ENCODE data around the gene CACNG4. TPM values are rescaled to one million over a fixed set of nuclear protein-coding genes. Genes with fewer than 3 reads are reported as not detected.

CACNG4 gene
- total RNA-seq, 1 experiment from 2014 or later = 2.4 TPM

DNA sequence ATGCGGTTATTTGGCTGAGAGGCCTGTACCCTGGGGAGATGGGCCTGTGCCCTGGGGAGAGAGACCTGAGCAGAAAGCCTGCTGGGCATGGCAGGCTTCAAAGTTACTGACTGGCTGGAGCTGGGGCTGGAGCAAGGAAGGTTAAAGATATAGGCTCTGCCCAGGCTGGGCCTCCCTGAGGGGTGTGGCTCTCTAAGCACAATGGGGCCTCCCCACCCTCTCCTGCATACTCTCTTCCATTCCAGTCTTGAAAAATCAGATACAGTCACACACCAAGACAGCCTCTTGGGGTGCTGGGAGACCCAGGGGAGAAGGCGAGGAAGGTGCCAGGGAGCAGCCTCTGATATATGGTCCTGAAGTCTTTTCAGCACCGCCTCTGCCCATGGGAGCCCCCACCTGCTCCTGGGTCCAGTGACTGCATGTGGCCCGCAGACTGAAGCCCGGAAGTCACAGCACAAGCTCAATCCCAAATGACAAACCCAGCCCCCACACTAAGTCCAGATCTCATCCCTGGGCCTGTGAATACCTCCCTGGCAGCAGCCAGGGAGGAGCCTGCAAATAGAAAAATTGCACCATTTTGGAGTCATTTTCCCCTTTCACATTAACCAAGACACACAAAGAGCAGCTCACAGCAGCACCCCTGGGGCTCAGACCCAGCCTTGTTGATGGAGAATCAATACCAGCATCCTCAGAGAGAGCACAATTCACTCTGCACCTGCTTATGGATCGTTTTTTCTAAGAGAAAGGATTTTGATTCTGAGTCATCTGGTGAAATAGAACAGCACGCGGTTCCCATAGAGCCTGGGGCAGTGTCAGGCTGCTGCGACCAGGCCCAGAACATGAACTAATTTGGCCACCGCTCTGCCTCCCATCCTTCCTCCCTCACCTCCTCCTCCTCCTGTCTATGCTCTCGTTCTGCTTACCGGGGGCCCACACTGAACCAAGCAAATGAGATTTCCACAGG, 54.2 kb downstream of the CACNG4 start:
- Histone ChIP-seq H3K9ac (ENCODE audit: low read length) (no peak overlapping the region), H3K9me3 (ENCODE audit: low read length) (no peaks in the 10 kb centered on the region), H3K4me2 (ENCODE audit: low read length) (no peak overlapping the region), H3K27me3 (ENCODE audit: low read length) (no peaks in the 10 kb centered on the region), H3K4me1 (ENCODE audit: insufficient read depth, low read length) (no peaks in the 10 kb centered on the region), H3K4me3 (ENCODE audit: low read length) (no peak overlapping the region), H2AFZ (ENCODE audit: low read length) (no peak overlapping the region), H4K20me1 (ENCODE audit: low read length) (no peaks in the 10 kb centered on the region), H3K36me3 (ENCODE audit: low read depth, low read length) (no peaks in the 10 kb centered on the region), H3K79me2 (ENCODE audit: low read length) (no peaks in the 10 kb centered on the region), H3K9me2 (replicated peaks; ENCODE audit: low read length) (no peaks in the 10 kb centered on the region), H3F3A (ENCODE audit: low read length, unreplicated experiment) (no peaks in the 10 kb centered on the region), H3K27ac (ENCODE audit: low read length) (no peak overlapping the region)
- TF ChIP-seq, protein P1, sequence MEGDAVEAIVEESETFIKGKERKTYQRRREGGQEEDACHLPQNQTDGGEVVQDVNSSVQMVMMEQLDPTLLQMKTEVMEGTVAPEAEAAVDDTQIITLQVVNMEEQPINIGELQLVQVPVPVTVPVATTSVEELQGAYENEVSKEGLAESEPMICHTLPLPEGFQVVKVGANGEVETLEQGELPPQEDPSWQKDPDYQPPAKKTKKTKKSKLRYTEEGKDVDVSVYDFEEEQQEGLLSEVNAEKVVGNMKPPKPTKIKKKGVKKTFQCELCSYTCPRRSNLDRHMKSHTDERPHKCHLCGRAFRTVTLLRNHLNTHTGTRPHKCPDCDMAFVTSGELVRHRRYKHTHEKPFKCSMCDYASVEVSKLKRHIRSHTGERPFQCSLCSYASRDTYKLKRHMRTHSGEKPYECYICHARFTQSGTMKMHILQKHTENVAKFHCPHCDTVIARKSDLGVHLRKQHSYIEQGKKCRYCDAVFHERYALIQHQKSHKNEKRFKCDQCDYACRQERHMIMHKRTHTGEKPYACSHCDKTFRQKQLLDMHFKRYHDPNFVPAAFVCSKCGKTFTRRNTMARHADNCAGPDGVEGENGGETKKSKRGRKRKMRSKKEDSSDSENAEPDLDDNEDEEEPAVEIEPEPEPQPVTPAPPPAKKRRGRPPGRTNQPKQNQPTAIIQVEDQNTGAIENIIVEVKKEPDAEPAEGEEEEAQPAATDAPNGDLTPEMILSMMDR (conservative IDR thresholded peaks at IDR 0.05; ENCODE audit: low read depth, low read length) = no peak
- no peak for TF ChIP-seq EZH2phosphoT487 (IDR thresholded peaks at IDR 0.05; ENCODE audit: borderline replicate concordance, low read length)
- TF ChIP-seq EZH2 (IDR thresholded peaks at IDR 0.05; ENCODE audit: low read length, unreplicated experiment) = no peak
- ChIA-PET POLR2A (ENCODE audit: unreplicated experiment) (no interaction called here), CTCF (no interaction called here)
- ATAC-seq = peak; percentile 25; the same call in 1 of the 2 replicates
- no TSS peak for BruUV-seq (replicated peaks)
- intact Hi-C loops (cut with micrococcal nuclease) = no loop called here
- DNase-seq = no peak

DNA sequence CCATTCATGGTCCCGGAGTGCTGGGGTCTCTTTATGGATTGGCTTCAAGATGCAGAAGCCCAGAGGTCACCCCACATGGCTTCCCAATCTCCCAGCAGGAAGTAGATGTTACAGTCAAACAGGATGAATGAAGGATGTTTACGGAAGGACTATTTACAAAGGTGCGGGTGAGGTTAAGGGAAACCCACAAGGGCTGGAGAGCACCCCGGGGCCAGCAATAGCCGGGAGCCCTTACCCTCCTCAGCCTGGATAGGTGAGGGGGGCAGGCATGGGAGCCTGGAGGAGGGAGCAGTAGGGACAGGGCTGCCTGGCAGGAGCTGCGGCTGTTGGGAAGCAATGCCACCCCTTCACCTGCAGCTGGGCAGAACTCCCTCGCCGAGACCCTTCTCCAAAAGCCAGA, 55.3 kb downstream of the CACNG4 start:
- H3K9me2 ChIP-seq (replicated peaks; ENCODE audit: low read length) = no peaks in the 10 kb centered on the region
- no peaks in the 10 kb centered on the region for H3K9me3 ChIP-seq (ENCODE audit: low read length)
- no peaks in the 10 kb centered on the region for H3K36me3 ChIP-seq (ENCODE audit: low read depth, low read length)
- no peaks in the 10 kb centered on the region for H3K4me1 ChIP-seq (ENCODE audit: insufficient read depth, low read length)
- no TSS peak for BruUV-seq (replicated peaks)
- DNase-seq = no peak
- H3F3A ChIP-seq (ENCODE audit: low read length, unreplicated experiment) = no peaks in the 10 kb centered on the region
- no peaks in the 10 kb centered on the region for H4K20me1 ChIP-seq (ENCODE audit: low read length)
- CTCF ChIA-PET = no interaction called here
- H3K27me3 ChIP-seq (ENCODE audit: low read length) = no peaks in the 10 kb centered on the region
- no peak for TF ChIP-seq EZH2phosphoT487 (IDR thresholded peaks at IDR 0.05; ENCODE audit: borderline replicate concordance, low read length)
- TF ChIP-seq, protein P1 (conservative IDR thresholded peaks at IDR 0.05; ENCODE audit: low read depth, low read length) = no peak
- no peak for TF ChIP-seq EZH2 (IDR thresholded peaks at IDR 0.05; ENCODE audit: low read length, unreplicated experiment)
- no peaks in the 10 kb centered on the region for H3K79me2 ChIP-seq (ENCODE audit: low read length)
- no peak overlapping the region for H3K9ac ChIP-seq (ENCODE audit: low read length)
- intact Hi-C loops (cut with micrococcal nuclease) = no loop called here
- no peak overlapping the region for H3K4me3 ChIP-seq (ENCODE audit: low read length)
- no peak for ATAC-seq
- no peak overlapping the region for H3K27ac ChIP-seq (ENCODE audit: low read length)
- H2AFZ ChIP-seq (ENCODE audit: low read length) = no peak overlapping the region
- H3K4me2 ChIP-seq (ENCODE audit: low read length) = no peak overlapping the region
- POLR2A ChIA-PET (ENCODE audit: unreplicated experiment) = no interaction called here

DNA sequence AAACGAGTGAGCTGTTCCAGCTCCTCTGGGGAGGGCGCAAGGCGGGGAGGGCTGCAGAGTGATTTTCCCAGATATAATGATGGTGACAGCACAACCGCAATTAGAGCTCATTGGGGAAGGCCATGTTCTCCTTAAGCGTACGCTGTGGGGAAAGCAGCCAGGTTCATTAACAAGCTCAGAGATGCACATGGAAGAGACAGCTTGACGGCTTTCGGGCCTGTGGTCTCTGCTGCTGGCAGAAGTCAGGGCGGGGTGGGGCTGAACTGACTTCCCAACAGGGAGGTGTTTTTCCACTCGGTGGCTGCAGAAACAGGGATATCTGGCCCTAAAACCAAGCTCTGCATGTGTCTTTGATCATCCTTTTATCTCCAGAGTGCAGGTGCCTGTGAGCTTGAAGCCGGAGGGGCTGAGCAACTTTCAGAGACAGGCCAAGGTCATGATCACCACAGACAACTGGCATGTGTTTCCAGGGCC, 55.8 kb downstream of the CACNG4 start:
- Histone ChIP-seq H3K4me2 (ENCODE audit: low read length) (no peak overlapping the region), H3K9me2 (replicated peaks; ENCODE audit: low read length) (no peaks in the 10 kb centered on the region), H3K4me1 (ENCODE audit: insufficient read depth, low read length) (no peaks in the 10 kb centered on the region), H3K4me3 (ENCODE audit: low read length) (no peak overlapping the region), H3K36me3 (ENCODE audit: low read depth, low read length) (no peaks in the 10 kb centered on the region), H3K27ac (ENCODE audit: low read length) (no peak overlapping the region), H3K79me2 (ENCODE audit: low read length) (no peaks in the 10 kb centered on the region), H3K9me3 (ENCODE audit: low read length) (no peaks in the 10 kb centered on the region), H3K27me3 (ENCODE audit: low read length) (no peaks in the 10 kb centered on the region), H2AFZ (ENCODE audit: low read length) (no peak overlapping the region), H3F3A (ENCODE audit: low read length, unreplicated experiment) (no peaks in the 10 kb centered on the region), H4K20me1 (ENCODE audit: low read length) (no peaks in the 10 kb centered on the region), H3K9ac (ENCODE audit: low read length) (no peak overlapping the region)
- no TSS peak for BruUV-seq (replicated peaks)
- DNase-seq = no peak
- POLR2A ChIA-PET (ENCODE audit: unreplicated experiment) = no interaction called here
- CTCF ChIA-PET = no interaction called here
- ATAC-seq = no peak
- intact Hi-C loops (cut with micrococcal nuclease) = no loop called here
- TF ChIP-seq EZH2phosphoT487 (IDR thresholded peaks at IDR 0.05; ENCODE audit: borderline replicate concordance, low read length) (no peak), EZH2 (IDR thresholded peaks at IDR 0.05; ENCODE audit: low read length, unreplicated experiment) (no peak)
- TF ChIP-seq, protein P1 (conservative IDR thresholded peaks at IDR 0.05; ENCODE audit: low read depth, low read length) = no peak
